Glutamatergic neuron (in vitro differentiated cells): ENCODE measurements around the gene DISP2. TPM values are rescaled to one million over a fixed set of nuclear protein-coding genes. Genes with fewer than 3 reads are reported as not detected.
A peak's percentile ranks its signal among the peaks of the same experiment; 100 is the strongest.

Source experiments
- DNase-seq: peaks from one replicate; pipeline ENCODE4 v3.0.0; 2022
- H3K27ac Mint-ChIP-seq: one replicate; pipeline ENCODE4 v1.8.0; 2020; ENCODE audit warnings: mild to moderate bottlenecking, mixed read lengths, inconsistent platforms; ENCODE audit not compliant: unreplicated experiment
- H3K27me3 Mint-ChIP-seq: one replicate; pipeline ENCODE4 v1.8.0; 2020; ENCODE audit warnings: mild to moderate bottlenecking, moderate library complexity, mixed read lengths, inconsistent platforms; ENCODE audit not compliant: unreplicated experiment
- H3K36me3 Mint-ChIP-seq: one replicate; pipeline ENCODE4 v1.8.0; 2020; ENCODE audit warnings: mild to moderate bottlenecking, mixed read lengths, inconsistent platforms; ENCODE audit not compliant: unreplicated experiment
- H3K4me1 Mint-ChIP-seq: one replicate; pipeline ENCODE4 v1.8.0; 2020; ENCODE audit warnings: mild to moderate bottlenecking, low read depth, mixed read lengths, inconsistent platforms; ENCODE audit not compliant: unreplicated experiment
- H3K4me3 Mint-ChIP-seq: one replicate; pipeline ENCODE4 v1.8.0; 2020; ENCODE audit warnings: mild to moderate bottlenecking, mixed read lengths, inconsistent platforms; ENCODE audit not compliant: unreplicated experiment
- H3K9me3 Mint-ChIP-seq: one replicate; pipeline ENCODE4 v1.8.0; 2020; ENCODE audit warnings: mild to moderate bottlenecking, moderate library complexity, mixed read lengths, inconsistent platforms; ENCODE audit not compliant: unreplicated experiment
- CTCF ChIP-seq: fragments of 200-600 bp; sonication (generic); IDR thresholded peaks from one replicate; pipeline ENCODE4 v1.5.0; 2021; ENCODE audit not compliant: partially characterized antibody, unreplicated experiment
- total RNA-seq: library from RNA; stranded (reverse); fragmentation: NEBNext Ultra II Directional; extraction: Animal tissue kit (Norgen Biotek cat#: 25700); gene quantifications from one replicate; pipeline ENCODE4 v1.2.1, GENCODE V29; 2021; ENCODE audit not compliant: unreplicated experiment

The DISP2 gene
- total RNA-seq, 1 donor from 2014 or later = 44.3 TPM

GRCh38 chr15:40316931-40317330 lies 41.1 kb upstream of the DISP2 start:
- Mint-ChIP-seq H3K4me1 (peaks cover 8% of the 10 kb centered on the region), H3K4me3 (no peak overlapping the region), H3K9me3 (peaks cover 4% of the 10 kb centered on the region), H3K36me3 (no peaks in the 10 kb centered on the region), H3K27me3 (peaks cover 4% of the 10 kb centered on the region), H3K27ac (no peak overlapping the region)
- no peak for DNase-seq
- no peak for TF ChIP-seq CTCF

- peaks cover 9% of the 10 kb centered on the region for H3K4me1 Mint-ChIP-seq
- TF ChIP-seq CTCF = no peak
- peaks cover 4% of the 10 kb centered on the region for H3K9me3 Mint-ChIP-seq
- no peak for DNase-seq
- H3K4me3 Mint-ChIP-seq = no peak overlapping the region
- peaks cover 4% of the 10 kb centered on the region for H3K27me3 Mint-ChIP-seq
- no peaks in the 10 kb centered on the region for H3K36me3 Mint-ChIP-seq
- no peak overlapping the region for H3K27ac Mint-ChIP-seq
Observed at GRCh38 chr15:40317580-40317979, 40.4 kb upstream of the DISP2 start.

- no peak for TF ChIP-seq CTCF
- Mint-ChIP-seq H3K9me3 (peaks cover 7% of the 10 kb centered on the region), H3K36me3 (no peaks in the 10 kb centered on the region), H3K4me1 (peaks cover 14% of the 10 kb centered on the region), H3K27me3 (peaks cover 6% of the 10 kb centered on the region), H3K4me3 (no peak overlapping the region), H3K27ac (no peak overlapping the region)
- no peak for DNase-seq
Observed at GRCh38 chr15:40320409-40320808, 37.6 kb upstream of the DISP2 start.

GRCh38 chr15:40320931-40321371 lies 37.1 kb upstream of the DISP2 start:
- H3K27me3 Mint-ChIP-seq = peaks cover 6% of the 10 kb centered on the region
- TF ChIP-seq CTCF = peak; percentile 97
- no peaks in the 10 kb centered on the region for H3K36me3 Mint-ChIP-seq
- peaks cover 18% of the 10 kb centered on the region for H3K4me1 Mint-ChIP-seq
- peak overlapping the region; percentile 60 for H3K27ac Mint-ChIP-seq
- peak overlapping the region; percentile 31 for H3K4me3 Mint-ChIP-seq
- peaks cover 7% of the 10 kb centered on the region for H3K9me3 Mint-ChIP-seq
- DNase-seq = peak; percentile 42

GRCh38 chr15:40322531-40323238 lies 35.3 kb upstream of the DISP2 start:
- Mint-ChIP-seq H3K4me3 (peak overlapping the region; percentile 81), H3K27me3 (peaks cover 6% of the 10 kb centered on the region), H3K9me3 (peaks cover 9% of the 10 kb centered on the region), H3K36me3 (no peaks in the 10 kb centered on the region), H3K4me1 (peaks cover 28% of the 10 kb centered on the region), H3K27ac (no peak overlapping the region)
- no peak for DNase-seq
- TF ChIP-seq CTCF = no peak
